G401 (cell line): ENCODE results near the gene HKDC1. TPM values are rescaled to one million over a fixed set of nuclear protein-coding genes. Genes with fewer than 3 reads are reported as not detected.
A peak's percentile ranks its signal among the peaks of the same experiment; 100 is the strongest.
"Not testable (repeated sequence)": the region's sequence is repeated elsewhere in the genome, so short reads cannot be mapped to it uniquely, and the experiment has no call there.

Experiments
- DNase-seq: peaks from one replicate; pipeline ENCODE4 v3.0.0-alpha.2; 2015; ENCODE audit warnings: low spot score
- in situ Hi-C: cut with HindIII; loops from 2 replicates; pipeline ENCODE4 v1.10.0; 2016; ENCODE audit warnings: low sequenced_read_pairs, mixed read lengths
- total RNA-seq: library from RNA; depleted of rRNA; stranded (reverse); fragments of >200 nt; shearing (Covaris generic); gene quantifications from 2 replicates; pipeline ENCODE4 v1.2.3, GENCODE V29; 2014; rRNA removed

The HKDC1 gene, protein sequence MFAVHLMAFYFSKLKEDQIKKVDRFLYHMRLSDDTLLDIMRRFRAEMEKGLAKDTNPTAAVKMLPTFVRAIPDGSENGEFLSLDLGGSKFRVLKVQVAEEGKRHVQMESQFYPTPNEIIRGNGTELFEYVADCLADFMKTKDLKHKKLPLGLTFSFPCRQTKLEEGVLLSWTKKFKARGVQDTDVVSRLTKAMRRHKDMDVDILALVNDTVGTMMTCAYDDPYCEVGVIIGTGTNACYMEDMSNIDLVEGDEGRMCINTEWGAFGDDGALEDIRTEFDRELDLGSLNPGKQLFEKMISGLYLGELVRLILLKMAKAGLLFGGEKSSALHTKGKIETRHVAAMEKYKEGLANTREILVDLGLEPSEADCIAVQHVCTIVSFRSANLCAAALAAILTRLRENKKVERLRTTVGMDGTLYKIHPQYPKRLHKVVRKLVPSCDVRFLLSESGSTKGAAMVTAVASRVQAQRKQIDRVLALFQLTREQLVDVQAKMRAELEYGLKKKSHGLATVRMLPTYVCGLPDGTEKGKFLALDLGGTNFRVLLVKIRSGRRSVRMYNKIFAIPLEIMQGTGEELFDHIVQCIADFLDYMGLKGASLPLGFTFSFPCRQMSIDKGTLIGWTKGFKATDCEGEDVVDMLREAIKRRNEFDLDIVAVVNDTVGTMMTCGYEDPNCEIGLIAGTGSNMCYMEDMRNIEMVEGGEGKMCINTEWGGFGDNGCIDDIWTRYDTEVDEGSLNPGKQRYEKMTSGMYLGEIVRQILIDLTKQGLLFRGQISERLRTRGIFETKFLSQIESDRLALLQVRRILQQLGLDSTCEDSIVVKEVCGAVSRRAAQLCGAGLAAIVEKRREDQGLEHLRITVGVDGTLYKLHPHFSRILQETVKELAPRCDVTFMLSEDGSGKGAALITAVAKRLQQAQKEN
- 1.2 and 2.8 TPM in 2 replicates for total RNA-seq

DNA sequence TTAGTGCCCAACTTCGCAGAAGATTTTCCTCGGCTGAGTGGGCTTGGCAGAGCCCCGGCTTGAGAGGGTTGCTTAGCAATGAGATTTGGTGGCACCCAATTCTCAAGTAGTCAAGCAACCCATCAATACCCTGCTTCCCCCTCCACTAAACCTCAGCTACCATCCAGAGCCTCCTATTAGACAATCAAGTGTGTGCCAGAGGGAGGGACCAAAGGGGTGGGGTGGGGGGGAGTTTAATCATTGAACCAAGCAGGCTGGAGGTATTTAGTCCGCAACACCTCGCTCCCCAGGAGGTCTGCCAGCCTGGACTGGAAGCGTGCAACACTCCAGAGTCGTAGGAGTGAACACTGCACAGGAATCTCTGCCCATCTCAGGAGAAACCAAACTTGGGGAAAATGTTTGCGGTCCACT, at the start of gene HKDC1:
Gene HKDC1 (plus strand): TSS at position 292 of the 411 bp plus-strand sequence. CDS start 104 bp downstream, at position 396.
- in situ Hi-C loops, result no loop called here
- DNase-seq, result no peak

DNA sequence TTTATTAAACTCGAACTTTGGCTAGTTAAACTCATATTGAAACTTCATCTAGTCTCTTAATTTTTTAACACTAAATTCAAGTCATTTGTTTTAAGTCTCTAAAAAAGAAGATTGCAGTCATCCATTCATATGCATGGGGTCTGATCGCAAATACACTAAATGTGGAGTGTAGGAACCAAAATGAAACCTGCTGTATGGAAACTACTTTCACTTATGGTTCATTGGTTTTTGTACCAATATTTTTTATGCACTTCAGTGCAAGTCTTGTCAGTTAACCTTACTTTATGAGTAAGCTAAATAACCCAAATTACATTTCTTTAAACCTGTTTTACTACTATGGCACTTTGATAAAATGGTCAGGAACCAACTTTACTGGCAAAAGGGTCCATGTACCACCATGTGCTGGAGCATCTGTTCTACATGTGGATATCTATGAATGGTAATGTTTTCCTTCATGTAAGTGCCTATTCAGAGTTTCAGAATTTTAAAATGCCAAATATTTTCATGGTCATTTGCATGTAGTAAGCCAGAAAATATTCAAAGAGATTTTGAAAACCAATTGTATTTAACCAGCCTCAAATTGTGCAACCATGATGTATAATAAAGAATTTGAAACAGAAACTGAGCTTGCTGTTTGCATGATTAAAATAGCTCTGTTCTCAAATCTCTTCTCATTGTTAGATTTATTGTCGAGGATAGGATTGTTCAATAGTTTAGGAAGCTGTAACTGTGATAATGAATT, 47.7 kb upstream of the HKDC1 start:
- in situ Hi-C loops, result no loop called here
- DNase-seq, result no peak

DNA sequence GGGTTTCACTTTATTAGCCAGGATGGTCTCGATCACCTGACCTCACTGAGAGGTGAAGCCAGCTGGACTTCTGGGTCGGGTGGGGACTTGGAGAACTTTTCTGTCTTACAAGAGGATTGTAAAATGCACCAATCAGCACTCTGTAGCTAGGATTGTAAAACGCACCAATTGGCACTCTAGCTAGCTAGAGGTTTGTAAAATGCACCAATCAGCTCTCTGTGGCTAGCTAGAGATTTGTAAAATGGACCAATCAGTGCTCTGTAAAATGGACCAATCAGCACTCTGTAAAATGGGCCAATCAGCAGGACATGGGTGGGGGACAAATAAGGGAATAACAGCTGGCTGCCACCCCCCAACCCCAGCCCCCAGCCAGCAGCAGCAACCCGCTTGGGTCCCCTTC, 44.8 kb upstream of the HKDC1 start:
- DNase-seq, in situ Hi-C loops: not testable (repeated sequence)

DNA sequence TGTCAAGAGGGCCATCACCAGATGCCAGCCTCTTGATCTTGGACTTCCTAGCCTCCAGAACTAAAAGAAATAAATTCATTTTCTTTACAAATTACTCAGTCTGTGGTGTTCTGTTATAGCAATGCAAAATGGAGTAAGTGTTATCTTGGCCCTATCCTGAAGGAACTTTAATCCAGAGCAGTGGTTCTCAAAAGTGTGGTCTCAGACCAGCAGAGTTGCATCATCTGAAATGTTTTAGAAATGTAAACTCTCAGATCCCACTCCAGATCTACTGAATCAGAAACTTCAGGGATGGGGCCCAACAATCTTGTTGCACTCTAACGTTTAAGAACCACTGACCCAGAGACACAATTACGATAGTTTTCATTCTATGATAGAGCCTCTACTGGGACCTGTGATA, 43.3 kb upstream of the HKDC1 start:
- no peak for DNase-seq
- in situ Hi-C loops, result no loop called here

DNA sequence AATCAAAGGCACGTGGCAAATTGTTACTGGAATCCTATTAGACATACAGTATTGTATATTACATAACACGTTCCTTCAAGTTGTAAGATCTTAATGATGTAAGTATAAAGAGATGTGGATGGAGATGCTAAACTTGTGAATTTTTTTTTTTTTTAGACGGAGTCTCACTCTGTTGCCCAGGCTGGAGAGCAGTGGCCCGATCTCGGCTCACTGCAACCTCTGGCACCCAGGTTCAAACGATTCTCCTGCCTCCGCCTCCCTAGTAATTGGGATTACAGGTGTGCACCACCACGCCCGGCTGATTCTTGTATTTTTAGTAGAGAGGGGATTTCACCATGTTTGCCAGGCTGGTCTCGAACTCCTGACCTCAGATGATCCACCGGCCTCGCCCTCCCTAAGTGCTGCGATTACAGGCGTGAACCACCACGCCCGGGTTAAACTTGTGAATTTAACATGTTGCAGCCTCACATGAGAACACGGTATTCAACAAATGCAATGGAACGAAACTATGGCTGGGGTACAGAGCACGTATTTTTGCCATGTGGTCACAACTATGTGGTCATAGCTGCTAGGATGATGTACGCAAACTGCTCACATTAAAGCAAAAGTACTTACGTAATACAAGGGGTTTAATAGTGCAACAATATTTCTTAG, 40.9 kb upstream of the HKDC1 start:
- in situ Hi-C loops, result no loop called here
- no peak for DNase-seq

DNA sequence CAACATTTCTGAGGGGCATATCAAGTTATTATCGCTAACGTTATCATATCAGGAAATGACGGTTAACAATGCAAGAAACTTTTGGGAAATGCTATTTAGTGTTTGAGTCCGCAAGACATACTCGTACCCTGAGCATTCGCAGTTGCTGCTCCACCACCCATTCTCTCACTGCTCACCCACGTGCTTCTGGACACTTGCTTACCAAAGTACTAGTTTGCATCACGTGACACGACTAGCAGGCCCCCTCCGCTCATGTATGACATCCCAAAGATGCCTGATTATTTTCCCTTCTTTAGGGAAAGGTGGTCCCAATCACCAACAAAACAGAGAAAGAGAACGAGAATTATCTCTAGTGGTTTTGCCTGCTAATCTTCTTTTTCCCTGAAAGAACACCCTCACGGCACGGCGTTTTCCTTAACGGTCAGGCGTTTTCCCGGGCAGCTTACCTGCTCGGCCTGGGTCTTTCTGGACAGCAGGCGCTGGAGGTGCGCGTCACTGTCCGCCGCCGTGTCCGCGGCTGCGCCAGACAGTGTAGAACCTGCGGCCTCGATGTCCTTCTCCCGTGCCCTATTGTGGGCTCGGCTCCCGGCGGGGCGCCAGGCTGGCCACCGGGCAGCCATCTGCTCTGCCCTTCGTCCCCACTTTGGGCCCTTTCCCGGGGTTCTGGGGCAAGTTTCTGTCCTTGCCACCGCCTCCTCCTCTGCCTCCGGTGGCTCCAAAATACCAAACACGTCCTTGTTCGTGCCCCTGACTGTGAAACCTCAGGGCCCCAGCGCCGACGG, 40.2 kb upstream of the HKDC1 start, which contains the start of gene SUPV3L1:
Gene SUPV3L1 (plus strand): TSS at position 492 of the 782 bp plus-strand sequence. CDS start 58 bp downstream, at position 550.
- in situ Hi-C loops, result no loop called here
- peak; percentile 98 for DNase-seq

DNA sequence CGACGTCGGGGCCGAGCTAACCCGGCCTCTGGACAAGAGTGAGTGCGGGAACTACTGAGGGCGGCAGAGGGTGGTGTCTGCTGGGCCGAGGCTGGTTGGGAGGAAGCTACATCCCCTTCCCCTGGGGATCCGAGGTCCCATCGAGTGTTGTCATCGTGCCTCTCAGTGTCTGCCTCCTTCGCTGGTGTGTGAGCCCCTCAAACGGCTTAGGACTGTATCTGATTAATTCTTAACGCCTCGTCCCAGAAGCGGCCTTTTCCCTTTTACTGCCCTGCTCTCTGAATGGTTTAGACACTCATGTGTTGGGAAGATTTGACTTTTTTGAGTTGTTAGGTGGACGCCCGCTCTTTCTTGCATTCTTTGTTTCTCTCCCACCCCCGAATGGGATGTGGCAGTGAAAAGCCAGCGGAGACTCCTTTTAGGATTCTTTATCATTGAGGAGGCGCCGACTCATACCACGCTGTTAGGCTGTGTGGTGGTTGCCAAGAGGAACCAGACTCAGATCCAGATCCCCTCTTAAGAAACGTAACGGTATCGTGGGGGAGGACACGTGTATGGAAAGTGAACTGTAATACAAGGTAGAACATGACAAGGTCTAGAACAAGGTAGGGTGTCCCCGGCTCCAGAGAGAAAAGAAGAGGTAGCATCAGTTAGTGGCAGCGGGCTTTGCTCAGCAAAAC, 39.5 kb upstream of the HKDC1 start:
- no peak for DNase-seq
- in situ Hi-C loops, result no loop called here

DNA sequence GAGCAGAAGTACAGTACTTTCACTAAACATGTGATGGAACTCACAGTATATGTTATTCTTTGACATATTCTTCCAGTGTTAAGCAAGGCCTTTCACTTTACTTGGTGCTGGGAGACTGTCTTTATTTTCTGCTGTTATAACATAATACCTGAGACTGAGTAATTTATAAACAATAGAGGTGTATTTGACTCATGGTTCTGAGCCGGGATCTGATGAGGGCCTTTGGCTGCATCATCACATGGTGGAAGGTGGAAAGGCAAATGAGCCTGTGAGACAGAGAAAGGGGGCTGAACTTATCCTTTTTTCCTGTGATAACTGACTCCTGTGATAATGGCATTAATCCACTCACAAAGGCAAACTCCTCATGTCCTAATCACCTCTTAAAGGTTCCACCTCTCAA, 38.7 kb upstream of the HKDC1 start:
- in situ Hi-C loops, result no loop called here
- DNase-seq, result no peak

DNA sequence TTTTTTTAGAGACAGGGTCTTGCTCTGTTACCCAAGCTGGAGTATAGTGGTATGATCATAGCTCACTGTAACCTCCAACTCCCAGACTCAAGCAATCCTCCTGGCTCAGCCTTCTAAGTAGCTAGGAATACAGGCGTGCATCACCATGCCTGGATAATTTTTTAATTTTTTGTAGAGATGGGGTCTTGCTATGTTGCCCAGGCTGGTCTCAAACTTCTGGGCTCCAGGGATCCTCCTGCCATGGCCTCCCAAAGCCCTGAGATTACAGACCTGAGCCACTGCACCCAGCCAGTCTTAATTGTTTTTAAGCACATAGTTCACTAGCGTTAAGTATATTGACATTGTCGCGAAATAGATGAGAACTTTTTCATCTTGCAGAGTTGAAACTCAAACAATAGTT, 38.1 kb upstream of the HKDC1 start:
- in situ Hi-C loops, result no loop called here
- DNase-seq, result no peak

DNA sequence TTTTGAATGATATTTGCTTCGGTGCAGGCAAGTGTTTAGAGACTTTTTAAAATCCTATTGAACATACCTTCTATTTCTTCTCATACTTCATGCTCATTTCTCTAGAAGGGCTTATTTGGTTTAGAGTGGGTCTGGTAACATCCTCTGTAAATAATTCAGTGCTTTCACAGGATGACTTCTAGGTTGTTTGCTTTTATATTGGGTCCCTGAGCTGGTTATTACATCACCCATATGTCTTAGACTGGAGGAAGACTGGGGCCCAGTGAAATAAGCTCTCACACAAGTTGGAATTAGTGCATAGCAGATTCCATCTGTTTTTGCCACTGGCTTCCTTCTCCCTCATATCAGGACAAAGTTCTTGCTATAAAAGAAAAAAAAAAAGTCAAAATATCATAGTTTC, 33.6 kb upstream of the HKDC1 start:
- no peak for DNase-seq
- in situ Hi-C loops, result no loop called here

DNA sequence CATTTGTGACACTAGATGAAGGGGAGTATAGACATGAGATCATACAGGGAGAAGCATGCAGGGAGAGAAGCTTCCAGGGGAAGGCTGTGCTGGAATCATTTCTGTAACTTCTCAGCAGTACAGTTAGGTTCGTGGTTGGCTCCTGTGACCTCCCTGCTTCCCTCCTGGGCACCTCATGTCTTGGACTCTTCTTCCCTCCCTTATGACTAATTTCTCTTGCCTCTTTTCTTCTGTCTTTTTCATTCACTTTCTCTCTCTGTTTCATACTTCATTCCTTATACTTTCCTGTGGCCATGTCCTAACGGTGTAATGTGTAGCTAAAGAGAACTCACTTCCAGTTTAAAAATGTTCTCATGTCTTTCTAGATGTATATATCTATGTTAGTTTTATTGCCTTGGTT, 19.1 kb upstream of the HKDC1 start:
- in situ Hi-C loops, result no loop called here
- no peak for DNase-seq

DNA sequence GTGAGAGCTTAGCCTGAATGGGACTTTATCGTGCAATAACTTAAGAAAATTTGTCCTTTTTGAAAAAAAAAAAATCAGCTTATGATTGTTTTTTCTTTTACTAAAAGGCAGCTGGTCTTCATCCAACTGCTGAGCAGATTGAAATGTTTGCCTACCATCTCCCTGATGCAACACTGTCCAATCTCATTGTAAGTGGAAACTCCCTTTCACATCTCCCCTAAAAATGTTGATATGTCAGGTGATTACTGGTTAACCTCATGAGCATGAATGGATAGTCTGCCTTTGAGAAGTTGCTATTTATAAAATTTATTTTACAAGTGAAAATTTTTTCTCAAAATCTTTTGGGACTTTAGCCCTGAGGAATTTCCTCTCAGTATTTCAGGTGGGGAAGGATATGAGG, 17.8 kb upstream of the HKDC1 start:
- DNase-seq, result no peak
- in situ Hi-C loops, result no loop called here

DNA sequence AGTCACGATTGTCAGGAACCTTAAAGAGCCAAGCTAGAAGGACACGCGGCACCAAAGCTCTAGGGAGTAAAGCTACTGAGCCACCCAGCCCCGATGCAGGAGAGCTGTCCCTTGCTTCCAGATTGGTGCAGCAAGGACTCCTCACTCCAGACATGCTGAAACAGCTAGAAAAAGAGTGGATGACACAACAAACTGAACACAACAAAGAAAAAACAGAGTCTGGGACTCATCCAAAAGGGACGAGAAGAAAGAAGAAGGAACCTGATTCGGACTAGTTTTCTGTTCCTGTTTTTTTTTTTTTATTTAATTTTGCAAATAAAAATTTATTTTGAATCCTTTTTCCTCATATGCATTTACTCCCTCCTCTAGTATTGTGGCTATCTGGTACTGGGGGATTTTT, 11.4 kb upstream of the HKDC1 start:
- in situ Hi-C loops, result no loop called here
- no peak for DNase-seq

DNA sequence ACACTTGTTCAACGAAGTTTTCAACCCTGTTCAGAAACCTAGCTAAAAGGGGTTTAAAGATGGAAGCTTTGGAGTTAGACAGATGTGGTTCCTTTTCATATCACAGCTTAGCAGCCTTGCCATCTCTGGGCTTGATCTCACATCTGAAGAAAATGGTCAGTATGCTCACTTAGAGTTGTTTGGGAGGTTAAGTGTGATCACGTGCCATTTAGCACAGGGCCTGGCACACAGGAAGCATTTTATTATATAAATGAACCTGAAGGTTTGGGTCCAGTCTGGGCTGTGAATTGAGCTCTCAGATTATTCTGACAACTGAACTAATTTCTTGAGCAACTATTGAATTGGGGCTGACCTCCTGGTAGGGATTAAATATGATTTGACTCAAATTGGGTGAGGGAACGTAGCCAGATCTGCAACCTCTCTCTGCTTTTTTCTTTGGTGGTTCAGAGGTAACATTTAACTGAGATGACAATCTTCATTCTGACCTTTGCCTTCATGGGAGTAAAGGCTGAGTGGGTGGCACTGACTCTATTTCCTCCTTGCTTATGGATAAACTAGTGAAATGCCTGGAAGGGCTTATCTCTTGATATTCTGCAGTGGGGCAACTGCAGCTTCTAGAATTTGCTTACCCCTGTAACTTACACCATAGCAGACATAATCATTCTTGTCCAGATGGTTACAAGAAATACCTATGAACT, 10.2 kb upstream of the HKDC1 start:
- no peak for DNase-seq
- in situ Hi-C loops, result no loop called here

DNA sequence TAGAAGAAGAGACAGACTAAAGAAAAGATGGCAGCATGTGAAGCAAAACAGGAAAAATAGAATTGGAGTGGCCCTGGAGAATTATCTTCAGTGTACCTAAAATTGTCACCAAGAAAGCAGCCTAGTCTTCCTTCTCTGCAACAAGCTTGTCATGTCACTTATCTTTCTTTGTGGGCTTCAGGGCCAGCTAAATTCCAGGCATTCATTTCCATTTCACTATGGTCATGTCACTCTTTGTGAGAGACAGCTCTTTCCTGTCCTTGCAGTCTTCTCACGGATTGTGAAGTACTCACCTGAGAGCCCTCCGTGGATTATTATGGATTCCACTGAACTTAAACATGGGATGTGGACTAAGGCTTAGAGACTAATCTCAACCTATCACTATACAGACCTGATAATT, 9.0 kb upstream of the HKDC1 start:
- in situ Hi-C loops, result no loop called here
- no peak for DNase-seq

DNA sequence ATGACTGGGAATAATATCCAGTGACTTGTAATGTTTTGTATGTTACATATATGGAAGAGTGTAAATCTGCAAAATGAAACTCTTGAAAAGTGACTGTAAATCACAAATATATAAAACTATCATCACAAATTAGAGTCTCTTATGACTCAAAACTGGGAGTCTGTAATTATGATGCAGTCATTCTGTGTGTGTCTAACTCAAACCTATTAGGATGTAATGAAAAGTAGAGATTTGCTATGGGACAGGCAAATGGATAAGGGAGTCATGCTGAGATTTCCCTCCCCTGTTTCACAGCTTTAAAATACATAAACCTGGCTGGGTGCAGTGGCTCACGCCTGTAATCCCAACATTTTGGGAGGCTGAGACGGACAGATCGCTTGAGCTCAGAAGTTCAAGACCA, 8.6 kb upstream of the HKDC1 start:
- in situ Hi-C loops, result no loop called here
- no peak for DNase-seq

DNA sequence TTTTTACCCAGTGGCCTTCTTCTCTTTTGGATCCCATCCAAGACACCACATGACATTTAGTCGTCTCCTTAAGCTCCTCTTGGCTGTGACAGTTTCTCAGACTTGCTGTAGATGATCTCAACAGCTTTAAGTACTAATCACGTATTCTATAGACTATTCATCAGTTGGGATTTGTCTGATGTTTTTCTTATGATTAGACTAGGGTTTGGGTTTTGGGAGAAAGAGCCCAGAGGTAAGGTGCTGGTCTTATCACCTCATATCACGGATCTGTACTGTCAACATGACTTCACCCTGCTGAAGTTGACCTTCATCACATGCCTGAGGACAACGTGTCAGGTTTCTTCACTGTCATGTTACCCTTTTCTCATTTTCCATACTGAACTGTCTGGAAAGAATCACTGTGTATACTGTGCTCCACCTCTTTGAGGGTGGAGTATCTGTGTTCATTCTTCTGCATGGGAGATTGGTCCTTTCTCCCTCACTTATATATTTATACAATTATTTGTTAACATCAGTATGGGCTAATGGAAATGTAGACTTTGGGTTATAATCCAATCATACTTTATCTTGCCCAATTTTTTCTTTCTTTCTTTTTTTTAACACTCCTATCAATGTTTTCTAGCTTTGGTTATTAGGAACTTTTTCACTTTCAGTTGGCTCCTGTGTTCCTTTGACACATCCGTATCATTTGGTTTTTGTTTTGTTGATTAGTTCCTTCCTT, 6.4 kb upstream of the HKDC1 start:
- in situ Hi-C loops, result no loop called here

More for the DNA sequence above, 6.4 kb upstream of the HKDC1 start:
- no peak for DNase-seq
